MG63 (cell line): ENCODE results near the gene PI4KB. TPM values are rescaled to one million over a fixed set of nuclear protein-coding genes. Genes with fewer than 3 reads are reported as not detected.
"Not testable (repeated sequence)": the region's sequence is repeated elsewhere in the genome, so short reads cannot be mapped to it uniquely, and the experiment has no call there.

Experiments used
- DNase-seq: peaks from one replicate; pipeline ENCODE4 v3.0.0-alpha.2; 2020
- H3K27me3 ChIP-seq: fragments of 250-450 bp; sonication (Bioruptor Pico); 2 replicates; pipeline ENCODE4 v1.5.1; 2020; ENCODE audit warnings: mild to moderate bottlenecking, moderate library complexity
- H3K36me3 ChIP-seq: fragments of 250-450 bp; sonication (Bioruptor Pico); 2 replicates; pipeline ENCODE4 v1.5.1; 2020; ENCODE audit warnings: mild to moderate bottlenecking, moderate library complexity
- H3K4me3 ChIP-seq: fragments of 250-450 bp; sonication (Bioruptor Pico); 2 replicates; pipeline ENCODE4 v1.5.1; 2020; ENCODE audit warnings: mild to moderate bottlenecking, moderate library complexity
- H3K9me3 ChIP-seq: fragments of 250-450 bp; sonication (Bioruptor Pico); 2 replicates; pipeline ENCODE4 v1.5.1; 2020; ENCODE audit warnings: mild to moderate bottlenecking, moderate library complexity
- total RNA-seq: library from RNA; depleted of rRNA; stranded (reverse); fragments of >200 nt; shearing (Covaris generic); gene quantifications from 2 replicates; pipeline ENCODE4 v1.2.3, GENCODE V29; 2014; ENCODE audit warnings: low replicate concordance

PI4KB gene
- total RNA-seq, 1 experiment from 2014 or later = 42.2 TPM

DNA sequence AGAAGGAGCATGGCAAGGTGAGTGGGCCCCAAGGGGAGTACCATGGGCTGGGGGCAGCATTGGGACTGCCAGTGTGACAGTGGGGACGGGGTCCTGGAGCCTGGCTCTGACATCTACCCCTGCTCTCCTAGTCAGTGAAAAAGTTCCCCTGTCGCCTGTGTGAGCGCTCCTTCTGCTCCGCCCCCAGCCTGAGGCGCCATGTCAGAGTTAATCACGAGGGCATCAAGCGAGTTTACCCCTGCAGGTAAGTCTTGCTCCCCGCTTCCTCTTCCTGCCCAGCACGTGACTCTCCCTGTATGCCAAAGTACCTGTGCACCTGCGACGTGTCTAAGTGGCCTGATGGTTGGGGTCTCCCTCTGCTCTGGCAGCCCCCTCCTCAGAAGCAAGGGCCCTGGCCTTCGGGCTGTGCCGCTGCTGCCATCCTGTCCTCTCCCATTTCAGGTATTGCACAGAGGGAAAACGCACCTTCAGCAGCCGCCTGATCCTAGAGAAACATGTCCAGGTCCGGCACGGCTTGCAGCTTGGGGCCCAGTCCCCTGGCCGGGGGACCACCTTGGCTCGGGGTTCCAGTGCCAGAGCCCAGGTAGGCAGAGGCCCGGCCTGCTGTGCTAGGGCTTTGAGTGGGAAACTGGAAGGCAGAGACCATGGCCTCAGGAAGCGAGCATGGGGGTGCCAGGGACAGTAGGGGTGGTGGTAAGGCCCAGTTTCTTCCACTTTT, 37.1 kb downstream of the PI4KB start:
- DNase-seq = no peak
- peaks cover 94% of the 10 kb centered on the region for H3K36me3 ChIP-seq

DNA sequence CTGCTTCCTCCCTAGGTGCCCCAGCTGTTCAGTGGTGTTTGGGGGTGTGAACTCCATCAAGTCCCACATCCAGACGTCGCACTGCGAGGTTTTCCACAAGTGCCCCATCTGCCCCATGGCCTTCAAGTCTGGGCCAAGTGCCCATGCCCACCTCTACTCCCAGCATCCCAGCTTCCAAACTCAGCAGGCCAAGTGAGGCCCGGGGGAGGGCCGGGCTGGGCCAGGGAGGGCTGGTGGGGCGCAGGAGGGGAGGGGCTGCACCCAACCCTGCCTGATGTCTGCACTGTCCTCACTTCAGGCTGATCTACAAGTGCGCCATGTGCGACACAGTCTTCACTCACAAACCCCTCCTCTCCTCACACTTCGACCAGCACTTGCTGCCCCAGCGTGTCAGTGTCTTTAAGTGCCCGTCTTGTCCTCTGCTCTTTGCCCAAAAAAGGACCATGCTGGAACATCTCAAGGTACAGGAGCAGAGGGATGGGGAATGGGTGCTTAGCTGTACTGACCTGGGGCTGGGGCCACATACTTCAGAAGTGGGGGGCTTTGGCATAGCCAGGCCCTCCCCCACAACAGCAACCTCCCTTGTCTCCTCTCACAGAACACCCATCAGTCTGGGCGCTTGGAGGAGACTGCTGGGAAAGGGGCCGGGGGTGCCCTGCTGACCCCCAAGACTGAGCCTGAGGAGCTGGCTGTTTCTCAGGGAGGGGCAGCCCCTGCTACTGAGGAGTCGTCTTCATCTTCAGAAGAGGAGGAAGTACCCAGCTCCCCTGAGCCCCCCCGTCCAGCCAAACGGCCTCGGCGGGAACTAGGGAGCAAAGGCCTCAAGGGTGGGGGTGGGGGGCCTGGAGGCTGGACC, 37.9 kb downstream of the PI4KB start:
- H3K4me3 ChIP-seq = no peak overlapping the region
- DNase-seq = no peak
- H3K36me3 ChIP-seq = peaks cover 89% of the 10 kb centered on the region

More for the DNA sequence above, 37.1 kb downstream of the PI4KB start:
- Histone ChIP-seq H3K4me3 (no peak overlapping the region), H3K27me3 (no peaks in the 10 kb centered on the region), H3K9me3 (no peaks in the 10 kb centered on the region)

DNA sequence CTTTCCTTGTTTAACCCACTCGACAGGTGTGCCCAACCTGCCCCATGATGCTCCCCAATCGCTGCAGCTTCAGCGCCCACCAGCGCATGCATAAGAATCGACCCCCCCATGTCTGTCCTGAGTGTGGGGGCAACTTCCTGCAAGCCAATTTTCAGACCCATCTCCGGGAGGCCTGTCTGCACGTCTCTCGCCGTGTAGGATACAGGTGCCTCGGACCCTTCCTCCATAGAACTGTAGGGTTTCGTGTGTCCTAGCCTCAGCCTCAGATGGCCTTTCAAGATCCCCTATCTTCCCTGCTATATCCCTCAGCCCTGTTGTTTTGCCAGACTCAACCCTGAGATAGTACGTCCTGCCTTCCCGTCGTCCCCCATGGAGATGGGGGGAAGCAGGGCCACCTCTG, 38.7 kb downstream of the PI4KB start:
- Histone ChIP-seq H3K36me3 (peaks cover 81% of the 10 kb centered on the region), H3K4me3 (no peak overlapping the region), H3K9me3 (no peaks in the 10 kb centered on the region), H3K27me3 (no peaks in the 10 kb centered on the region)
- DNase-seq = no peak

More for the DNA sequence above, 37.9 kb downstream of the PI4KB start:
- Histone ChIP-seq H3K27me3 (no peaks in the 10 kb centered on the region), H3K9me3 (no peaks in the 10 kb centered on the region)

GRCh38 chr1:151287767-151288500, 39.3 kb downstream of the PI4KB start:
- Histone ChIP-seq H3K9me3 (no peaks in the 10 kb centered on the region), H3K27me3 (no peaks in the 10 kb centered on the region), H3K36me3 (peaks cover 75% of the 10 kb centered on the region), H3K4me3 (no peak overlapping the region)
- no peak for DNase-seq

DNA sequence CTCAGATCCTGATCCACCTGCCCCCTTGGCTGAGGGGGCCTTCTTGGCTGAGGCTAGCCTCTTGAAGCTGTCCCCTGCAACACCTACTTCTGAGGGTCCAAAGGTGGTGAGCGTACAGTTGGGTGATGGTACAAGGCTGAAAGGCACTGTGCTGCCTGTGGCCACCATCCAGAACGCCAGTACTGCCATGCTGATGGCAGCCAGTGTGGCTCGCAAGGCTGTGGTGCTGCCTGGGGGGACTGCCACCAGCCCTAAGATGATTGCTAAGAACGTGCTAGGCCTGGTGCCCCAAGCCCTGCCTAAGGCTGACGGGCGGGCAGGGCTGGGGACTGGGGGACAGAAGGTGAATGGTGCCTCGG, 39.9 kb downstream of the PI4KB start:
- H3K9me3 ChIP-seq = no peaks in the 10 kb centered on the region
- H3K36me3 ChIP-seq = peaks cover 69% of the 10 kb centered on the region
- no peaks in the 10 kb centered on the region for H3K27me3 ChIP-seq
- H3K4me3 ChIP-seq = no peak overlapping the region
- DNase-seq = no peak

GRCh38 chr1:151286619-151287340, 40.4 kb downstream of the PI4KB start:
- Histone ChIP-seq H3K27me3 (no peaks in the 10 kb centered on the region), H3K36me3 (peaks cover 63% of the 10 kb centered on the region), H3K9me3 (no peaks in the 10 kb centered on the region), H3K4me3 (no peak overlapping the region)
- no peak for DNase-seq

DNA sequence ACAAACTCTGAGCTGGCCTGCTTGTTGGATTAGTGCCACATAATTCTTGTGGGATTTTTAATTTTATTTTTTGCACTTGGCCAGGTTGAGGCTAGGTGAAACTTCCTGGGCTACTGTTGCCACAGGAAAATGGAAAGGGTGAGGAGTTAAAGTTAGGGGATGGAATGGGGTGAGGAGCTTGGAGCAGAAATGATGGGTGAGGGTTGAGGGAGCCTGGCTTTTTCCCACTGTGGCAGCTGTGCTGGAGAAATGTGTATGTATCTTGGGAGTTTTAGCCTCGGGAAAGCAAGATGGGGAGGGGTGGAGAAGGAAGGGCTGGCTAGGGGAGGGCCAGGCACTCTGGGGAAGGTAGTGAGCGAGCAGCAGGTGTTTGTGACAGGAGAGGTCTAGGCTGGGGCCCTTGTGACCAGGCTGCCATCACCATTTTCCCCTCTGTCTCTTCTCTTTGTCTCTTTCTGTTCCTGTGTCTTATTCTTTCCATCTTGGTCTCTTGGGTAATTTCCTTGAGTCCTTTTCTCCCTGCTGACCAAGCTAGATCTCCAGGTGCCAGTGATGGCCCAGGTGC, 43.1 kb downstream of the PI4KB start:
- Histone ChIP-seq H3K9me3 (no peaks in the 10 kb centered on the region), H3K36me3 (peaks cover 40% of the 10 kb centered on the region), H3K27me3 (no peaks in the 10 kb centered on the region), H3K4me3 (no peak overlapping the region; the same call in 1 of the 2 replicates)
- no peak for DNase-seq

DNA sequence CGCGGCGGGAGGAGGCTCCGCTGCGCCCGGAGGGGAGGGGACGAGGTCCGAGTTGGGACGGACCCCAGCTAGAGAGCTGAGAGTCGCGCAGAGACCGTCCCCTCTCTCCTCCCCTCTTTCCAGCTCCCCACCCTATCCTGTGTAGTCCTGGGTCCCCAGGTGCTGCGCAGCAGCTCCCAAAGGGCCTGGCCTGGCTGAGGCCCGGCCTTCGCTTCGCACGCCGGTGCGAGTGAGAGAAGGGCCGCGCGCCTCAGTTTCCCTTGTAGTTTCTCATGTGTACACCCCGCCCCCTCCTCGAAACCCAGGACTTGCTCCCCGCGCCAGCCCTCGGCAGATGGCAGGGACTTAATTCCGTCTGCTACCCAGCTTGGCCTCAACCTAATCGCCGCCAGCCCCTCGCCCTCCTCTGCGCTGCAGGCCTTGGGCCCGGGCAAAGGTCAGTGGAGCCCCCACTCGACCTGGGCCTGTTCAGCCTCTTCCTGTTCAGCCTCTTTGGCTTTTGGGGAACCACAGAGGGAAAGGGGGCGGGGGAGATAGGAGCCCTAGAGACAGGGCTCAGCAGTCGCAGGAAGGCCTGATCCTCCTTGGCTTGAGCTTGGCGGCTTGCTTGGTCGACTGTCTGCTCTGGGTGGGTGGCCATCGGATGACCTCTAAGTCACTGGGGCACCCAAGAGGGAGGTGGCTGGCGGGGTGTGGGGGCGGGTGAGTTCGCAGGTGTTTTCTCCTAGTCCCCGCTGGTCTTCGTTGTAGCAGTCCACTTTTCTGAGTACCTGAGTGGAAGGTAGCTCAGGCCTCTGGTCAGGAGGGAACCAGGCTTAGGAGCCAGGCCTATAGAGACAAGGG, 44.1 kb downstream of the PI4KB start:
- Histone ChIP-seq H3K9me3 (no peaks in the 10 kb centered on the region), H3K4me3 (peak overlapping the region; percentile 72), H3K36me3 (peaks cover 30% of the 10 kb centered on the region), H3K27me3 (no peaks in the 10 kb centered on the region)
- no peak for DNase-seq

DNA sequence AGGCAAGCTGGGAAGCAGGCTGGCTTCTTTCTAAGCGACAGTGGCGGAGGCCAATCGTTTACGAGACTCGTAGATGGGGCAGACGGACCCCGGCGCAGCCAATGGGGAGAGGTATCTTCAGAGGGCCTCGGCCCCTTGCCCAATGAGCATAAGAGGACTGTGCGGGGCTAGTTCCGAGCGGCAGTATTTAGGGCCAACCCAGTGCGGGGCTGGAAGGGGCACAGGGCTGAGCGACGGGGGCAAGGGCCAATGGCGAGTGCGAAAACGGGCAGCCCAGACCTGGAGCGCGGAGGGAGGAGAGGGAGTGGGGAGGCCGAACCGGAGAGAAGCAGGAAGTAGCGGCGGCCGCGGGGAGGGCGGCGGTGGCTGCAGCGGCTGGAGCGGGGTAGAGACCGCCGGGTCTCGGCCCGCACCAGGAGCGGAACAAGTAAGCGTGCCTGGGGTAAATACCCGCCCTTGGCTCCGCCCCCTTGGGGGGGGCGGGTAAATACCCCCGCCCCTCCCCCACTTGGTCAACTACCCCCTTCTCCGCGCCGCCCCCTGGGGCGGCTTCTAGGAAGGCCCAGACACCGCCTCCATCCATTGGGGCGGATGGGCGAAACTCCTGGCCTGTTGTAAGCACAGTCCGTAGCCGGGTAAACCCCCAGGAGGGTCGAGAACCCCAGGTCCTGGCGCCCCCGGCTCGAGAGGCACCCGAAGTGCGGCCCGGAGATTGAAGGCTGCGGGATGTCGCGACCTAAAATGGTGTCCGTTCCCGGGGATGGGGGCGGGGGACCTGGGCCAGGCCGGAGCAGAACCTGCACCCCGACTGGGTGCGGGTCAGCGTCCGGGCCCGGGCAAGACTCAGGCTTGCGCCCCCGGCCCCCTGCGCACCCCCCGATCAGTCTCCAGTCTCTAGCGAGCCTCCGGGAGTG, 45.0 kb downstream of the PI4KB start, which contains the start of gene ZNF687:
TSS of gene ZNF687 (plus strand) at position 331 of the 914 bp plus-strand sequence. CDS start 3,993 bp downstream, outside the sequence.
- H3K4me3 ChIP-seq = peak within 1 kb of the TSS; percentile 72
- no peaks in the 10 kb centered on the region for H3K9me3 ChIP-seq
- peak; percentile 100 for DNase-seq
- H3K36me3 ChIP-seq = peaks cover 21% of the 10 kb centered on the region
- H3K27me3 ChIP-seq = no peaks in the 10 kb centered on the region

GRCh38 chr1:151281225-151281968, 45.8 kb downstream of the PI4KB start:
- Histone ChIP-seq H3K4me3 (peak overlapping the region; percentile 72), H3K9me3 (no peaks in the 10 kb centered on the region), H3K36me3 (peaks cover 13% of the 10 kb centered on the region), H3K27me3 (no peaks in the 10 kb centered on the region)
- peak; percentile 99 for DNase-seq

DNA sequence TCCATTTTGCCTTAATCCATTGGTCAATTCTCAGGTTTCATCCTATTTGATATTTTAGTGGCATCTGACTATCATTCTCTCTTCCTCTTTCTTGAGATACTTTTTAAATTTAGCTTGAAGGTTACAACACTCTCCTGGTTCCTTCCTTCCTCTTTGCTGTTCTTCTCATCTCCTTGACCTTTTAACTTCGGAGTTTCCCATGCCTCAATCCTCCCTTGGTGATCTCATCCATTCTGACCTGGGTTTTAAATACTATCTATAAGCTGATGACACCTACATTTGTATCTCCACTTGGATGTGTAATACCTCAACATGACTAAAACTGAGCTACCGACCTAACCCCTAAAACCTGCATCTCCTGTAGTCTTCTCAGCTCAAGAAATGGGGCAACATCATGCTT, 50.0 kb downstream of the PI4KB start:
- no peaks in the 10 kb centered on the region for H3K9me3 ChIP-seq

DNA sequence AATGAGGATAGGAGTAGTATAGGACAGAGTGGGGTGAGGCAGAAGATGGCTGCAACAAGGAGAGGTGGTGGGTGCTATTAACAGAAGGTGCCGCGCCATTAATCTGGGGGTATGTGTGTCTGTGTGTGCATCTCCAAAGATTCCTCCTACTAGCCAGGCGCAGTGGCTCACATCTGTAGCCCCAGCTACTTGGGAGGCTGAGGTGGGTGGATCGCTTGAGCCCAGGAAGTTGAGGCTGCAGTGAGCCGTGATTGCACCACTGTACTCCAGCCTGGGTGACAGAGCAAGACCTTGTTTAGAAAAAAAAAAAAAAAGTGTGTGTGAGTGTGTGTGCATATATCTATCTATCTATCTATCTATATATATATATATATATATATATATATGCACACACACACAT, 51.9 kb downstream of the PI4KB start:
- H3K36me3 ChIP-seq = peaks cover 14% of the 10 kb centered on the region
- DNase-seq, H3K27me3 ChIP-seq, H3K9me3 ChIP-seq, H3K4me3 ChIP-seq: not testable (repeated sequence)

More for the DNA sequence above, 50.0 kb downstream of the PI4KB start:
- H3K27me3 ChIP-seq = no peaks in the 10 kb centered on the region
- H3K4me3 ChIP-seq = no peak overlapping the region
- DNase-seq = no peak
- H3K36me3 ChIP-seq = peaks cover 10% of the 10 kb centered on the region

DNA sequence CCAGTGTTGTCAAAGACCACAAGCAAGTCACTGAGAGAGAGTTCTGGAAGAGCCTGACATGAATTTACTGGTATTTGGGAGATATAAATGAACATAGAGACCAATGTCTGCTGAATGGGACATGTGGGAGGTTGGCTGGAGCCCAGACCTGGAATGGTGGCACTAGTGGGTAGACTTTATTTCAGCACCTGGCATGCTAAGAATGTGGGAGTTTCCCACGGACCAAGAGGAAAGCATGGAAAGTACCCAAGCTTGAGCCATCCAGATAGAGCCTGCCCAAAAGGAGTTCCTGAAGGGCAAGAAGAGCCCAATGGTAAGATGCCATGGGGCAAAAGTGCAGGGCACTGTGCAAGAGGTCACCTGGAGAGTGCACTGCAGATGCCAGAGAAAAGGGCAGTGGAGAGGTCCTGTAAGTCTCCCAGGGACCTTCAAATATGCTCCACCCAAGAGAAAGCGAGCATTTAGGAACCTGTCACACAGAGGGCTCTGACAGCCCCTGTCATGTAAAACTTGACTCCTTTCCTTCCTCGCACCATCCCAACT, 53.2 kb downstream of the PI4KB start:
- Histone ChIP-seq H3K27me3 (no peaks in the 10 kb centered on the region), H3K9me3 (no peaks in the 10 kb centered on the region), H3K4me3 (no peak overlapping the region), H3K36me3 (peaks cover 24% of the 10 kb centered on the region)
- DNase-seq = no peak

DNA sequence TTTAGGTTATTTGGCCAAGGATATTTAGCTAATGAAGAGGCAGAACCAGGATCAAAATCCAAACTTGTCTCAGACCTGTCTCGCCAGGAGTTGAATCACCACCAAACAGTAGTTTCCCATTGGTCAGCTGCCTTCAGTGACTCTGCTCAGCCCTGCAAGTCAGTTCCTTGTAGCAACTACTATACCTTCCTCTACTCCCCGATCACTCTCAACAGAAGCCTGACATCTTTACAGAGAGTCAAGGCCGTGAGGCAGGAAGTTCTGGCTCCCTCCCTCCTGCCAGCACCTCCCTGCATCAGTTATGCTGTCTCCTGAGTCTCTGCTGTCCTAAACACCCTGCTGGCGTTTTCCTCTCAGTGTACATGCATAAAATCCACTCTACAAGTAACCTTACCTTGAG, 59.5 kb downstream of the PI4KB start:
- Histone ChIP-seq H3K4me3 (no peak overlapping the region), H3K36me3 (peaks cover 72% of the 10 kb centered on the region), H3K27me3 (no peaks in the 10 kb centered on the region), H3K9me3 (no peaks in the 10 kb centered on the region)
- no peak for DNase-seq
